MG63 (cell line): ENCODE results near the gene DDIAS. TPM values are rescaled to one million over a fixed set of nuclear protein-coding genes. Genes with fewer than 3 reads are reported as not detected.

Experiments used
- DNase-seq: peaks from one replicate; pipeline ENCODE4 v3.0.0-alpha.2; 2020
- H3K27me3 ChIP-seq: fragments of 250-450 bp; sonication (Bioruptor Pico); 2 replicates; pipeline ENCODE4 v1.5.1; 2020; ENCODE audit warnings: mild to moderate bottlenecking, moderate library complexity
- H3K36me3 ChIP-seq: fragments of 250-450 bp; sonication (Bioruptor Pico); 2 replicates; pipeline ENCODE4 v1.5.1; 2020; ENCODE audit warnings: mild to moderate bottlenecking, moderate library complexity
- H3K4me3 ChIP-seq: fragments of 250-450 bp; sonication (Bioruptor Pico); 2 replicates; pipeline ENCODE4 v1.5.1; 2020; ENCODE audit warnings: mild to moderate bottlenecking, moderate library complexity
- H3K9me3 ChIP-seq: fragments of 250-450 bp; sonication (Bioruptor Pico); 2 replicates; pipeline ENCODE4 v1.5.1; 2020; ENCODE audit warnings: mild to moderate bottlenecking, moderate library complexity
- total RNA-seq: library from RNA; depleted of rRNA; stranded (reverse); fragments of >200 nt; shearing (Covaris generic); gene quantifications from 2 replicates; pipeline ENCODE4 v1.2.3, GENCODE V29; 2014; ENCODE audit warnings: low replicate concordance

DDIAS gene
- total RNA-seq, 1 experiment from 2014 or later, result 9.2 TPM

- no peak for DNase-seq
These were observed 26.7 kb upstream of the DDIAS start for GRCh38 chr11:82874646-82875523.

DNA sequence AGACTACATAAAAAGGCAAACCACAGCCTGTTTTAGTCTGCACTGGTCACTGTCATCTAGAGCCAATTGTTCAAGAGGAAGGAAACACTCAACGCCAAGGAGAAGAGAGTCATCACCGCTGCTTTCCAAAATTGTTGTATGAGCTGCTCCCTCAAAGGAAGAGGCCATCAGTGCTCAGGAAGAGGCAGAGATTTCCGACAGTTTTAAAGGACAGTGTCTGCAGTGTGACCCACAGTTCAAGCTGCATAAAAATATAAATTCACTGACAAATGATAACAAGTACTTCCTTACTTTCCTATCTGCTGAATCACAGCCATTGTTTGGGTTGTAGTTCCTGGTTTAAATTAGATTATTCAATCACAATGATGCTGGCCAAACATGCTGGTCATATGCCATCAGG lies 17.7 kb upstream of the DDIAS start:
- no peaks in the 10 kb centered on the region for H3K36me3 ChIP-seq
- DNase-seq, result peak; percentile 8
- H3K9me3 ChIP-seq, result no peaks in the 10 kb centered on the region
- no peak overlapping the region for H3K4me3 ChIP-seq
- H3K27me3 ChIP-seq, result no peaks in the 10 kb centered on the region

More at GRCh38 chr11:82874646-82875523, 26.7 kb upstream of the DDIAS start:
- no peaks in the 10 kb centered on the region for H3K9me3 ChIP-seq
- no peak overlapping the region for H3K4me3 ChIP-seq
- no peaks in the 10 kb centered on the region for H3K27me3 ChIP-seq
- H3K36me3 ChIP-seq, result no peaks in the 10 kb centered on the region

DNA sequence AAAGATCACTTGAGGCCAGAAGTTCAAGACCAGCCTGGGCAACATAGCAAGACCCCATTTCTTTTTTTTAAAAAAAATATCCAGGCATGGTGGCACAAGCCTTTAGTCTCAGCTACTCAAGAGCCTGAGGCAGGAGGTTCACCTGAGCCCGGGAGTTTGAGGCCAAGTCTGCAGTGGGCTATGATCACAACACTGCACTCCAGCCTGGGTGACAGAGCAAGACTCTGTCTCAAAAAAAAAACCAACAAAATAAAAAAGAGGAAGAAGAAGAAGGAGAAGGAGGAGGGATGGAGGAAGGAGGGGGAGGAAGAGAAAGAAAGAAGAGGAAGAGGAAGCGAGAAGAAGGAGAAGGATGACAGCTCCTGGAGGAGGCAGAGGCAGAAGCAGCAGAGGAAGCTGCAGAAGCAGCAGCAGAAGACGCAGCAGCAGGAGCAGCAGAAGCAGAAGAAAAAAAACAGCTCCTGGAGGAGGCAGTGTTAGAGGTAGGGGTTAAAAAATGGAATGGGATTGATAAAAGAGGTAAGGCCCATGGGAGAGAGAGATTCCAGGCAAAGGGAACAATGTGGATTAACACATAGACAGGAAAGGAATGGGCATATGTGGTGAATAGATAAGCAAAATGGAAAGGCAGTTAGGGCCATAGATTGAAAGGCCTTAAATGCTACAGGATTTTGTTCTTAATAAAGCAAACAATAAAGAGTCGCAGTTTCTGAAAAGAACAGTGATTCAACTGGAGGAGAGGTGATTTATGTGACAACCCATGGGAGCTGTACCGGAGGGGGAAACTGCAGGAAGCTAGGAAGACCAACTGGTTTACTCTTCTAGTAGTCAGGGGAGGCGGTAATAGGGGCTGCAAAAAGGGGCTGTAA lies 12.2 kb upstream of the DDIAS start:
- DNase-seq, result no peak
- Histone ChIP-seq H3K4me3 (no peak overlapping the region), H3K36me3 (no peaks in the 10 kb centered on the region), H3K27me3 (no peaks in the 10 kb centered on the region), H3K9me3 (no peaks in the 10 kb centered on the region)

DNA sequence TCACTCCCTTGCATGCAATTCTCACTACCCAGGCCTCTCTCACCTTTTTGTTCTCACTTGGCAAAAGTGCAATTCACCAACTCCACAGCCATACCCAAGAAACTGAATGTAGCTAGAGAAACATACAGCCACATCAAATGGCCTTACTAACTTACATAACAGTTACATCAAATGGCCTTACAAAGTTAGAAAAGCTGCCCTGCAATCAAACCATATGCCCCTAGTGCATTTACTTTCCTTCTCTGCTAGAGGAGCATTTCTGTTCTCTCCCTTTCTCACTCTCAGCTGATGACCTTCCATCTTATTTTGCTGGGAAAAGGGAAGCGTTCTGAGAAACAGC lies 11.6 kb upstream of the DDIAS start:
- H3K4me3 ChIP-seq, result no peak overlapping the region
- DNase-seq, result no peak
- no peaks in the 10 kb centered on the region for H3K9me3 ChIP-seq
- H3K27me3 ChIP-seq, result no peaks in the 10 kb centered on the region
- no peaks in the 10 kb centered on the region for H3K36me3 ChIP-seq

GRCh38 chr11:82890936-82891335 lies 10.6 kb upstream of the DDIAS start:
- Histone ChIP-seq H3K36me3 (no peaks in the 10 kb centered on the region), H3K4me3 (no peak overlapping the region), H3K9me3 (no peaks in the 10 kb centered on the region), H3K27me3 (no peaks in the 10 kb centered on the region)
- no peak for DNase-seq

- no peaks in the 10 kb centered on the region for H3K27me3 ChIP-seq
- no peak overlapping the region for H3K4me3 ChIP-seq
- H3K9me3 ChIP-seq, result no peaks in the 10 kb centered on the region
- no peaks in the 10 kb centered on the region for H3K36me3 ChIP-seq
- no peak for DNase-seq
These were observed 8.8 kb upstream of the DDIAS start for GRCh38 chr11:82892611-82893169.

GRCh38 chr11:82895437-82896091 lies 6.0 kb upstream of the DDIAS start:
- DNase-seq, result no peak
- Histone ChIP-seq H3K9me3 (no peaks in the 10 kb centered on the region), H3K36me3 (no peaks in the 10 kb centered on the region), H3K4me3 (no peak overlapping the region), H3K27me3 (no peaks in the 10 kb centered on the region)

DNA sequence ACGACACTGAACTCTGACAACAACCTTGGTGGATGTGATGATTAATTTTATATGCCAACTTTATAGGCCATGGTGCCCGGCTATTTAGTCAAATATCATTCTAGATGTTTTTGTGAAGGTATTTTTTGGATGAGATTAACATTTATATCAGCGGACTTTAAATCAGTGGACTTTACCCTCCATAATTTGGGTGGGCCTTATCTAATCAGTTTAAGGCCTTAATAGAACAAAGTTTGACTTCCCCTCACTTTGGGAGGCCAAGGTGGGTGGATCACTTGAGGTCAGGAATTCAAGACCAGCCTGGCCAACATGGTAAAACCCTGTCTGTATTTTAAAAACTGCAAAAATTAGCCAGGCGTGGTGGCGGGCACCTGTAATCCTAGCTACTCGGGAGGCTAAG lies 5.4 kb upstream of the DDIAS start:
- Histone ChIP-seq H3K4me3 (no peak overlapping the region), H3K9me3 (no peaks in the 10 kb centered on the region)
- no peak for DNase-seq

GRCh38 chr11:82898241-82898640 lies 3.3 kb upstream of the DDIAS start:
- DNase-seq, result no peak
- no peaks in the 10 kb centered on the region for H3K36me3 ChIP-seq
- H3K27me3 ChIP-seq, result no peaks in the 10 kb centered on the region
- H3K9me3 ChIP-seq, result no peaks in the 10 kb centered on the region
- no peak overlapping the region for H3K4me3 ChIP-seq

More for the DNA sequence above, 5.4 kb upstream of the DDIAS start:
- H3K36me3 ChIP-seq, result no peaks in the 10 kb centered on the region
- no peaks in the 10 kb centered on the region for H3K27me3 ChIP-seq

DNA sequence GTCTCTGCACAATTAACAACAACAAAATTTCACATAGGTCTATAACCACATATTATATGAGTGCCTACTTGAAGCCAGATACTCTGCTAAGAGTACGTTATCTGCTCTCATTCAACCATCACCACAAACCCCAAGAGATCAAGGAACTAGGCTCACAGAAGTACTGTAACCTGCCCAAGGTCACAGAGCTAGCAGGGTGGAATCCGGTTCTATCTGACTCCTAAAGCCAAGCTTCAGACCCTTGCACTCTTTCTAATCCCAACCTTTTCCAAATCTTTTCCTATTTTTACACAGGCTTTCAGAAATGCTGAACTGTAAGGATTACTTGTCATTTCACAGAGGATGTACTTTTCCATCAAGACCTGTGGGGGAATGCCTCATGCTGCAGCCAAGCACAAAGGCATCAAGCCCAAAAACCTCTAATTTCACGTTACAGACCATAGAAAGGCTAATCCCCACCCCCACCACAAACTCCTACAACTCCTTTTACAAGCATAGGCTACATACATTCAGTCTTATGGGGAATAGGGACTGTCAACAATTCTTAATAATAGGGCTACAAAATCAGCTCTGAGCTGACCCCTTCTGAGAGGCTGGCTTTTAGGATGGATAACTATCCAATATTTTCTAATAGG lies 2.2 kb upstream of the DDIAS start:
- no peaks in the 10 kb centered on the region for H3K27me3 ChIP-seq
- peak overlapping the region; percentile 68 for H3K4me3 ChIP-seq
- no peaks in the 10 kb centered on the region for H3K9me3 ChIP-seq
- no peaks in the 10 kb centered on the region for H3K36me3 ChIP-seq
- no peak for DNase-seq

DNA sequence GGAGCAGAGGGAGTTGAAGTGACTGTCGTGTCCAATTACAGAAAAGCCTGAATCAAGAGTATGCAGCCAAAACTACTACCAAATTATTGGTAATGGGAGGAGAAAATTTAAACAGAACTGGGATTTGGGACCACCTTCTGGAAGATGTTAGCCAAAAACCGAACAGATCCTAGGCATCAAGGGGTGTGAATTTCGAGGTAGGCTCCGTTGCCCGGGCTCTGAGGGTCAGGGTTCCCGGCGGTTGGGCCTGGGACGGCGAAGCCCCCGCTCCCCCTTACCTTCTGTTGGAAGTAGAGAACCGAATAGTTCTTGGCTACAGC lies 1.6 kb upstream of the DDIAS start:
- no peak for DNase-seq
- H3K4me3 ChIP-seq, result peak overlapping the region; percentile 68
- H3K9me3 ChIP-seq, result no peaks in the 10 kb centered on the region
- H3K36me3 ChIP-seq, result no peaks in the 10 kb centered on the region
- H3K27me3 ChIP-seq, result no peaks in the 10 kb centered on the region

- H3K36me3 ChIP-seq, result no peaks in the 10 kb centered on the region
- no peaks in the 10 kb centered on the region for H3K27me3 ChIP-seq
- peak within 1 kb of the TSS; percentile 68 for H3K4me3 ChIP-seq
- no peaks in the 10 kb centered on the region for H3K9me3 ChIP-seq
- peak; percentile 93 for DNase-seq
These were observed 1.0 kb upstream of the DDIAS start, which contains the start of gene PRCP for GRCh38 chr11:82900277-82901164. PRCP (minus strand) TSS chr11:82900430; CDS start chr11:82900402, 28 bp downstream.

DNA sequence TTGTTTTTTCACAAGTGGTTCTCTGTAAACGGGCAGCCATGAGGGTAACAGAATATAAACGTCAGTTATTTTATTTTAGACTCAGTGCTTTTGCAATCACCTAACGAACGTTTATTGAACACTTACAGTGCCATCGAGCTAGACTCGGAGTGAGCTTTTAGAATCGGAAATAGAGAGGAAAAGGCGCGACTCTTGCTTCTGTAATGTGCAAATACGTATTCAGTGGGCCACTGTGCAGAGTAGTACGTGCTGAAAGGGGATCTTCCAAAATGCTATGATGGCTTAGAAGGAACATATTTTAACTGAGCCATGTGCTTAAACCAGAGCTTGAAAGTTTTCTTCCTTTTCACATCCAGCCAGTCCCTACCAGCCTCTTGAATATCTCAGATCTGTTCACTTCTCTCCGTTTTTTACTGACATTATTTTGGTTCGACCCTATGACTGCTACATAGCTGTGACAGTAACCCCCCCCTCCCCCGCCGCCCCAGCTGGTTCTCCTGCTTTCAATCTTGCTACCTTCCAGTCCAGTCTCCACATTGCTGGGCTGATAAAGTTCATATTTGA lies 468 bp downstream of the DDIAS start:
- DNase-seq, result no peak
- no peaks in the 10 kb centered on the region for H3K27me3 ChIP-seq
- H3K9me3 ChIP-seq, result no peaks in the 10 kb centered on the region
- H3K4me3 ChIP-seq, result peak overlapping the region; percentile 68
- H3K36me3 ChIP-seq, result no peaks in the 10 kb centered on the region

GRCh38 chr11:82902880-82903279 lies 1.3 kb downstream of the DDIAS start:
- Histone ChIP-seq H3K4me3 (no peak overlapping the region; the same call in 1 of the 2 replicates), H3K27me3 (no peaks in the 10 kb centered on the region), H3K9me3 (no peaks in the 10 kb centered on the region), H3K36me3 (no peaks in the 10 kb centered on the region)
- DNase-seq, result no peak

GRCh38 chr11:82903843-82904586 lies 2.5 kb downstream of the DDIAS start:
- no peaks in the 10 kb centered on the region for H3K9me3 ChIP-seq
- H3K36me3 ChIP-seq, result no peaks in the 10 kb centered on the region
- H3K4me3 ChIP-seq, result no peak overlapping the region
- H3K27me3 ChIP-seq, result no peaks in the 10 kb centered on the region
- DNase-seq, result no peak
